ENCODE data around the gene FBXL4. TPM values are rescaled to one million over a fixed set of nuclear protein-coding genes. Genes with fewer than 3 reads are reported as not detected.

FBXL4 gene
- total RNA-seq, 4 donors from 2014 or later: 33.1 to 49.9 (median 42.8) TPM

- Histone ChIP-seq H3K27ac (no peak overlapping the region), H3K4me3 (replicated peaks in 1 of 3) (no peak overlapping the region), H3K9me3 (no peaks in the 10 kb centered on the region), H3K36me3 (peaks cover 3 to 5% of the 10 kb centered on the region in 2 donors), H3K4me1 (no peaks in the 10 kb centered on the region), H3K27me3 (no peaks in the 10 kb centered on the region)
- TF ChIP-seq CTCF (IDR thresholded peaks at IDR 0.05) (no peak), POLR2A (IDR thresholded peaks at IDR 0.05) (no peak)
- intact Hi-C loops (cut with DNase I): no loop called here
- DNase-seq: no peak
Measured at GRCh38 chr6:98904096-98904495, 43.6 kb downstream of the FBXL4 start.

GRCh38 chr6:98900706-98901105 is 47.0 kb downstream of the FBXL4 start:
- Histone ChIP-seq H3K9me3 (no peaks in the 10 kb centered on the region), H3K4me1 (no peaks in the 10 kb centered on the region), H3K36me3 (peaks cover 4 to 11% of the 10 kb centered on the region in 2 donors), H3K27me3 (no peaks in the 10 kb centered on the region), H3K4me3 (replicated peaks in 1 of 3) (no peak overlapping the region), H3K27ac (no peak overlapping the region)
- no peak for DNase-seq
- TF ChIP-seq POLR2A (IDR thresholded peaks at IDR 0.05) (no peak), CTCF (IDR thresholded peaks at IDR 0.05) (no peak)
- WGBS, 2 donors: 92 to 95% methylated on average over 2 of the region's 2 CpGs
- intact Hi-C loops (cut with DNase I): no loop called here

GRCh38 chr6:98894810-98895209 is 52.9 kb downstream of the FBXL4 start:
- no peak for TF ChIP-seq CTCF (IDR thresholded peaks at IDR 0.05)
- TF ChIP-seq POLR2A (IDR thresholded peaks at IDR 0.05): no peak
- 92% methylated on average over 1 of the region's 1 CpG for WGBS, 2 donors
- Histone ChIP-seq H3K4me1 (no peaks in the 10 kb centered on the region), H3K27ac (no peak overlapping the region), H3K9me3 (no peaks in the 10 kb centered on the region), H3K4me3 (replicated peaks in 1 of 3) (no peak overlapping the region), H3K36me3 (peaks cover 4 to 11% of the 10 kb centered on the region in 2 donors), H3K27me3 (no peaks in the 10 kb centered on the region)
- intact Hi-C loops (cut with DNase I): no loop called here
- no peak for DNase-seq

GRCh38 chr6:98887650-98888049 is 60.1 kb downstream of the FBXL4 start:
- Histone ChIP-seq H3K27ac (no peak overlapping the region), H3K4me1 (no peaks in the 10 kb centered on the region), H3K36me3 (peaks cover 0 to 5% of the 10 kb centered on the region in 2 donors), H3K9me3 (no peaks in the 10 kb centered on the region), H3K4me3 (replicated peaks in 1 of 3) (no peak overlapping the region), H3K27me3 (no peaks in the 10 kb centered on the region)
- 96 to 97% methylated on average over 3 of the region's 3 CpGs for WGBS, 2 donors
- intact Hi-C loops (cut with DNase I): no loop called here
- TF ChIP-seq CTCF (IDR thresholded peaks at IDR 0.05): no peak
- TF ChIP-seq POLR2A (IDR thresholded peaks at IDR 0.05): no peak
- no peak for DNase-seq

GRCh38 chr6:98885330-98885729 is 62.4 kb downstream of the FBXL4 start:
- WGBS, 2 donors: 97% methylated on average over 3 of the region's 3 CpGs
- Histone ChIP-seq H3K4me1 (no peaks in the 10 kb centered on the region), H3K36me3 (peaks cover 0 to 5% of the 10 kb centered on the region in 2 donors), H3K27ac (no peak overlapping the region), H3K9me3 (no peaks in the 10 kb centered on the region), H3K4me3 (replicated peaks in 1 of 3) (no peak overlapping the region), H3K27me3 (no peaks in the 10 kb centered on the region)
- DNase-seq: no peak
- intact Hi-C loops (cut with DNase I): no loop called here
- TF ChIP-seq POLR2A (IDR thresholded peaks at IDR 0.05) (no peak), CTCF (IDR thresholded peaks at IDR 0.05) (no peak)
